Choroid plexus epithelial cell (primary cell): ENCODE data around the gene CA6.

ENCODE experiments used
- DNase-seq: peaks from one replicate; pipeline ENCODE4 v3.0.0-alpha.2; 2010; ENCODE audit warnings: low read depth
- H3K4me3 ChIP-seq: 2 replicates; pipeline ENCODE4 v1.5.1; 2011; ENCODE audit warnings: low read depth, mild to moderate bottlenecking, control low read depth, low read length, moderate library complexity
- TF ChIP-seq, protein P1 (sequence below): conservative IDR thresholded peaks from 2 replicates; pipeline ENCODE4 v1.5.1; 2011; ENCODE audit warnings: low read depth, mild to moderate bottlenecking, control low read depth, inconsistent platforms, low read length, moderate library complexity

The CA6 gene

DNA sequence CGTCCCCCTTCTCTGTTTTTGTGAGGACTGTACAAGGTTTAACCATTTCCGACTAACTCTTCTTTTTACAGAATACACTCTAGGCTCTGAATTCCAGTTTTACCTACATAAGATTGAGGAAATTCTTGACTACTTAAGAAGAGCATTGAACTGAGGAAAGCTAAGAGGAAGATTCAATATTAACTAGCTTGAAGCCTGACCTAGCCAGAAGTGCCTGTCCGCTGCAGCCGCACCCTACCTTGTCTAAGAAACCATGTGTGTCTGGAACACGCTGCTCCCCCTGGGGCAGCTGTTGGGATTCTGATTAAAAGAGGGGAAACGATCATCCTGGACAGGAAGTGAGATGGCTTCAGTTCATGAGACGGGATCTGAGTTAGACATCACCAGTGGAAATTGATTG is 28.9 kb downstream of the CA6 start:
- TF ChIP-seq, protein P1, sequence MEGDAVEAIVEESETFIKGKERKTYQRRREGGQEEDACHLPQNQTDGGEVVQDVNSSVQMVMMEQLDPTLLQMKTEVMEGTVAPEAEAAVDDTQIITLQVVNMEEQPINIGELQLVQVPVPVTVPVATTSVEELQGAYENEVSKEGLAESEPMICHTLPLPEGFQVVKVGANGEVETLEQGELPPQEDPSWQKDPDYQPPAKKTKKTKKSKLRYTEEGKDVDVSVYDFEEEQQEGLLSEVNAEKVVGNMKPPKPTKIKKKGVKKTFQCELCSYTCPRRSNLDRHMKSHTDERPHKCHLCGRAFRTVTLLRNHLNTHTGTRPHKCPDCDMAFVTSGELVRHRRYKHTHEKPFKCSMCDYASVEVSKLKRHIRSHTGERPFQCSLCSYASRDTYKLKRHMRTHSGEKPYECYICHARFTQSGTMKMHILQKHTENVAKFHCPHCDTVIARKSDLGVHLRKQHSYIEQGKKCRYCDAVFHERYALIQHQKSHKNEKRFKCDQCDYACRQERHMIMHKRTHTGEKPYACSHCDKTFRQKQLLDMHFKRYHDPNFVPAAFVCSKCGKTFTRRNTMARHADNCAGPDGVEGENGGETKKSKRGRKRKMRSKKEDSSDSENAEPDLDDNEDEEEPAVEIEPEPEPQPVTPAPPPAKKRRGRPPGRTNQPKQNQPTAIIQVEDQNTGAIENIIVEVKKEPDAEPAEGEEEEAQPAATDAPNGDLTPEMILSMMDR = no peak
- no peak overlapping the region for H3K4me3 ChIP-seq
- no peak for DNase-seq

DNA sequence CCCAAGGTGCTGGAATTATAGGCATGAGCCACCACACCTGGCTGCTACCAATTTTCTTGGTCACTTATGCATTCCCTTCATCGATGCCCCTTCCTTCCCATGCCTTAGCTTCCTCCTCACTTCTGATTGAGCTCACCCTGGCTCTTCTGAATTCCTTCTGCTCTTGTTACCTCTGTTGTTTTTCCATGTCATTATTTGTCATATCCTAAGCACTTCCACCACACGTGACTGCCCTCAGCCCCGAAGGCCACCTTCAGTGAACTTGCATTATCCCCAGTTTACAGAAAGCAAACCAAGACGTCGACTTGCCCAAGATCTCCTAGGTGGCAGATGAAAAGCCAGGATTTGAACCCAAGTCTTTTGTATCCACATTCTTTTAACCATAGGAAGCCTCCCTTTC is 30.7 kb downstream of the CA6 start:
- no peak for DNase-seq
- no peak overlapping the region for H3K4me3 ChIP-seq
- TF ChIP-seq, protein P1 = no peak

DNA sequence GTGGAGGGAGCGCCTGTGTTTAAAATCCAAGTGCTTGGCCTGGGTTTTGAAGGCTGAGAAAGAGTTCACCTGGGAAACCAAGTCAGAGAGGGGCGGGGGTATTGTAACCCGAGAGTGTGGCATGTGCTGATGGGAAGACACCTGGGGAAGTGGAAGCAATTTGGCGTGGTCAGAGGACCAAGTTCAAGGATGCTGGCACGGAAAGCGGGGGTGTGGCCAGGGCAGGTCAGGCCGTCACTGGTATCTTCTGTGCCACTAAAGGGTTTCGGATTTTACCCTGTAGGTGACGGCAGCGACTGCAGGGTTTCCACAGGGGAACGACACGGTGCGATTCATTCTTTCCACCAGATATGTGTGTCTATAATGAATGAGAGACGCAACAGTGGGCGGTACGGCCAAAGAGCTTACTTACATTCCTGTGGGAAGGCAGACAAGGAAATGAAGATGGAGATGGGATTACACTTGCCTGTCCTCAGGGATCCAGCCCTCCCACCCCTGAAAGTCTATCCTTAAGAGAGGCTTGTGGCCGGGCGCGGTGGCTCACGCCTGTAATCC is 31.3 kb downstream of the CA6 start:
- no peak for DNase-seq
- TF ChIP-seq, protein P1 = no peak
- no peak overlapping the region for H3K4me3 ChIP-seq

DNA sequence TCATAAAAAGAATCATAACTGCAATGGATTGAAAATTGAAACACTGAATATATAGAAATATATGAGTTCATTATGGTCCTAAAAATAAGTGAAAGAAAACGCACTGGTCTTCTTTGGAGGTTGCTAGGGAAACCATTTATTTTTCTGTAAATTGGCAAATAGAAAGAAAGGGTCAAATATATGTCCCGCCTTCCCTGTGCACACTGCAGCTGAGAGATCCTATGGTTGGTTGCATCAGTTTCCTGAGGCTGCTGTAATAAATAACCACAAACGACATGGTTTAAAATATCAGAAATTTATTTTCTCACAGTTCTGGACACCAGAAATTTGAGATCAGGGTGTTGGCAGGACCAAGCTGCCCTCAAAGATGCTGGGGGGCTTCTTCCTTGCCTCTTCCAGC is 35.0 kb downstream of the CA6 start:
- DNase-seq = no peak
- TF ChIP-seq, protein P1 = no peak

DNA sequence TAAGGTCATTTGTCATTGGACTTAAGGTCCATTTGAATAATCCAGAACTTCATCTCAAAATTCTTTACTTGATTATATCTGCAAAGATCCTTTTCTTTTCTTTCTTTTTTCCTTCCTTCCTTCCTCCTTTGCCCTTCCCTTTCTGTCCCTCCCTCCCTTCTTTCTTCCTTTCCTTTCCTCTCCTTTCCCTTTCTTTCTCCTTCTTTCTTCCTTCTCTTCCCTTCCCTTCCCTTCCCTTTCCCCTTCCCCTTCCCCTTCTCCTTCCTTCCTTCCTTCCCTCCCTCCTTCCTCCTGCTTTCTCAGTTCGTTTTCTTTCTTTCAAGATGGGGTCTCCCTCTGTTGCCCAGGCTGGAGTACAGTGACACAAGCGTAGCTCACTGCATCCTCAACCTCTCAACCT is 35.5 kb downstream of the CA6 start:
- DNase-seq = no peak
- no peak overlapping the region for H3K4me3 ChIP-seq
- TF ChIP-seq, protein P1 = no peak

More for the DNA sequence above, 35.0 kb downstream of the CA6 start:
- no peak overlapping the region for H3K4me3 ChIP-seq

DNA sequence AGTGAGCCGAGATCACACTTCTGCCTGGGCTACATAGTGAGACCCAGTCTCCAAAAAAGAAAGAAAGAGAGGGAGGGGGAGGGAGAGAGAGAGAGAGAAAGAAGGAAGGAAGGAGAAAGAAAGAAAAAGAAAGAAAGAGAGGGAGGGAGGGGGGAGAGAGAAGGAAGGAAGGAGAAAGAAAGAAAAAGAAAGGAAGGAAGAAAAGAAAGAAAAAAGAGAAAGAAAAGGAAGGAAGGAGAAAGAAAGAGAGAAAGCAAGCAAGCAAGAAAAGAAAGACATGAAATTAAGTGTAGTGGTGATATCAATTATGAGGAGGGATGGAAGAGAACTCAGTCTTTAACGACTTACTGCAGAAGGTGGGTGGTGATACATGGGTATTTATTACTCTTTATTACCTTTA is 38.5 kb downstream of the CA6 start:
- H3K4me3 ChIP-seq = no peak overlapping the region
- TF ChIP-seq, protein P1 = no peak
- DNase-seq = no peak

DNA sequence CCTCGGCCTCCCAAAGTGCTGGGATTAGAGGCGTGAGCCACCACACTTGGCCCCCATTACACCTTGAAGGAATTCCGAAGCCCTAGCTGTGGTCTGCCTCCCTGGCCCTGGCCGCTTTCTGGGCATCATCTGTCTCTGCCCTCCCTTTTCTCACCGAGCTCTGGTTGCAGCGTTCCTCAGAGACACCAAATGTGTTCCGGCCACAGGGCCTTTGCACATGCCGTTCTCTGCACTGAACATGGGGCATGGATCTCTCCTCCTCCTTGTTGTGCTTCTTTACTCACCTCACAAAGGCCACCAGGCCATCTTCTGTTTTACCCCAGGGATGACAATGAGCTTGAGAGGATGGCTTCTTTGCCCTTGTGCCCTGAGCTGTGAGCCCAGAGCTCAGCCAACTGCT is 39.3 kb downstream of the CA6 start:
- no peak for DNase-seq
- no peak overlapping the region for H3K4me3 ChIP-seq
- TF ChIP-seq, protein P1 = no peak
